ENCODE results near the gene SFXN1. TPM values are rescaled to one million over a fixed set of nuclear protein-coding genes. Genes with fewer than 3 reads are reported as not detected.

Gene SFXN1
- total and polyA plus RNA-seq, 2 donors (not counting 3 experiments of a cell fraction or from before 2014, with no cell fraction given), result 61.7 to 69.3 TPM

- Histone ChIP-seq H3K4me1 (ENCODE audit: control insufficient read depth, extremely low read depth, insufficient read depth, low read length) (no peaks in the 10 kb centered on the region), H3K4me3 (replicated peaks in 1 of 3; ENCODE audit: insufficient read depth in 1 of 3, low read depth in 1 of 3, low read length in 3 of 3) (no peak overlapping the region), H3K79me2 (ENCODE audit: control insufficient read depth, insufficient read depth, low read length) (no peaks in the 10 kb centered on the region), H4K20me1 (replicated peaks; ENCODE audit: control insufficient read depth, extremely low read depth, insufficient read depth, low read length) (no peaks in the 10 kb centered on the region), H3K9ac (replicated peaks; ENCODE audit: extremely low read depth, insufficient read depth, low read length) (no peak overlapping the region), H3K27ac (ENCODE audit: insufficient read depth, low read depth, low read length) (no peak overlapping the region), H3K36me3 (ENCODE audit: control insufficient read depth in 2 of 2, extremely low read depth in 1 of 2, insufficient read depth in 2 of 2, low read length in 2 of 2) (no peaks in the 10 kb centered on the region), H3K27me3 (ENCODE audit: control insufficient read depth in 2 of 2, insufficient read depth in 2 of 2, low read length in 2 of 2) (no peaks in the 10 kb centered on the region), H3K9me1 (replicated peaks; ENCODE audit: control insufficient read depth, extremely low read depth, insufficient read depth, low read length) (no peaks in the 10 kb centered on the region), H3K4me2 (ENCODE audit: insufficient read depth, low read length) (no peak overlapping the region), H2AFZ (ENCODE audit: low read depth, low read length) (no peak overlapping the region), H3K9me3 (replicated peaks; ENCODE audit: control insufficient read depth, insufficient read depth, low read length) (no peaks in the 10 kb centered on the region)
- DNase-seq (ENCODE audit: low read depth, low spot score) (no peak), FAIRE-seq (no peak)
- TF ChIP-seq POLR2AphosphoS5 (IDR thresholded peaks at IDR 0.05; ENCODE audit: insufficient read depth, low read depth, low read length) (no peak), CTCF (IDR thresholded peaks at IDR 0.05; ENCODE audit: extremely low read depth in 1 of 2, insufficient read depth in 1 of 2, low read depth in 1 of 2, low read length in 2 of 2) (no peak), GATA2 (IDR thresholded peaks at IDR 0.05; ENCODE audit: insufficient read depth, insufficient read length, low read depth, low read length) (no peak), POLR2A (IDR thresholded peaks at IDR 0.05; ENCODE audit: low read depth, low read length) (no peak), EZH2 (IDR thresholded peaks at IDR 0.05; ENCODE audit: borderline replicate concordance, low read depth, low read length, severe bottlenecking) (no peak), FOS (IDR thresholded peaks at IDR 0.05; ENCODE audit: borderline replicate concordance, insufficient read depth, low read length) (no peak), MAX (IDR thresholded peaks at IDR 0.05; ENCODE audit: insufficient read depth, insufficient read length) (no peak), JUN (IDR thresholded peaks at IDR 0.05; ENCODE audit: borderline replicate concordance, insufficient read depth, insufficient read length, low read depth) (no peak), MYC (IDR thresholded peaks at IDR 0.05; ENCODE audit: low read depth, low read length) (no peak)
- intact Hi-C loops (cut with micrococcal nuclease) (no loop called here), dilution Hi-C loops (cut with MboI; ENCODE audit: extremely low pct_ligation_motif_present, low sequenced_read_pairs) (no loop called here)
- no TSS peak for BruUV-seq (replicated peaks)
- ChIA-PET POLR2A (no interaction called here), CTCF (interaction anchor here (0.9 to 1.1 kb wide), 2 partner anchors 10 to 11 kb away, joined by 3 read pairs; no protein-coding TSS in a partner anchor)
These were observed 66.2 kb downstream of the SFXN1 start for GRCh38 chr5:175544586-175544985.
